GM12892 (cell line): ENCODE measurements around the gene TTYH3.

Source experiments
- POLR2A ChIP-seq: IDR thresholded peaks from 2 replicates; pipeline ENCODE4 v1.6.1; 2011; ENCODE audit warnings: low read depth, low read length, control low read depth
- POLR2AphosphoS5 ChIP-seq: IDR thresholded peaks from 2 replicates; pipeline ENCODE4 v1.6.1; 2011; ENCODE audit warnings: low read depth, low read length, control low read depth
- TAF1 ChIP-seq: IDR thresholded peaks from 2 replicates; pipeline ENCODE4 v1.6.1; 2011; ENCODE audit warnings: low read depth, mild to moderate bottlenecking, control low read depth, low read length, borderline replicate concordance

- no peak for TF ChIP-seq POLR2A
- TF ChIP-seq TAF1 = no peak
- no peak for TF ChIP-seq POLR2AphosphoS5
These were observed 4.3 kb upstream of the TTYH3 start for GRCh38 chr7:2627258-2628129.
